Natural killer cell (primary cell): ENCODE measurements around the gene DNA2. TPM values are rescaled to one million over a fixed set of nuclear protein-coding genes. Genes with fewer than 3 reads are reported as not detected.

Source experiments
- ATAC-seq, 3 donors: fragments of 150-1000 bp in 2 of 3; fragments of 200-7000 bp in 1 of 3; cut with Tn5 transposase; 1 replicate in 1 of 3; 2 replicates in 2 of 3; pipeline ENCODE4 v1.10.0; 2021; ENCODE audit warnings: mild to moderate bottlenecking in 2 of 3, moderate library complexity in 2 of 3
- DNase-seq, 2 donors: peaks; one replicate each; pipeline versions ENCODE4 v3.0.0 to v3.0.0-alpha.2; 2013 to 2021; ENCODE audit warnings: mixed read lengths in 1 of 2
- H3K27ac ChIP-seq: one replicate; pipeline ENCODE4 v1.5.1; 2013; ENCODE audit warnings: mild to moderate bottlenecking, low read length
- H3K27me3 ChIP-seq: one replicate; pipeline ENCODE4 v1.6.1; 2013; ENCODE audit warnings: low read length; ENCODE audit not compliant: control insufficient read depth, insufficient read depth
- H3K36me3 ChIP-seq: one replicate; pipeline ENCODE4 v1.6.1; 2013; ENCODE audit warnings: low read length; ENCODE audit not compliant: control insufficient read depth, insufficient read depth
- H3K4me1 ChIP-seq: one replicate; pipeline ENCODE4 v1.6.1; 2013; ENCODE audit warnings: low read length; ENCODE audit not compliant: control insufficient read depth, insufficient read depth
- H3K4me3 ChIP-seq: one replicate; pipeline ENCODE4 v1.5.1; 2013; ENCODE audit warnings: low read length
- H3K9me3 ChIP-seq: one replicate; pipeline ENCODE4 v1.6.1; 2013; ENCODE audit warnings: low read length; ENCODE audit not compliant: control insufficient read depth, insufficient read depth
- H3K27ac Mint-ChIP-seq, 2 donors: one replicate each; pipeline ENCODE4 v1.8.0; 2022; ENCODE audit warnings: mild to moderate bottlenecking in 2 of 2, mixed read lengths in 2 of 2, moderate library complexity in 1 of 2
- H3K27me3 Mint-ChIP-seq, 2 donors: one replicate each; pipeline ENCODE4 v1.8.0; 2022; ENCODE audit warnings: low read depth in 2 of 2, mixed read lengths in 2 of 2
- H3K36me3 Mint-ChIP-seq: one replicate; pipeline ENCODE4 v1.8.0; 2022; ENCODE audit warnings: mixed read lengths
- H3K4me1 Mint-ChIP-seq, 2 donors: one replicate each; pipeline ENCODE4 v1.8.0; 2022; ENCODE audit warnings: mixed read lengths in 2 of 2
- H3K4me3 Mint-ChIP-seq: one replicate; pipeline ENCODE4 v1.8.0; 2022; ENCODE audit warnings: mild to moderate bottlenecking, moderate library complexity, mixed read lengths
- H3K9me3 Mint-ChIP-seq, 2 donors: one replicate each; pipeline ENCODE4 v1.8.0; 2022; ENCODE audit warnings: mixed read lengths in 2 of 2
- WGBS: methylation state at CpG from one replicate; pipeline ENCODE4 v1.1.7; 2013; ENCODE audit warnings: missing lambda C conversion rate; ENCODE audit not compliant: insufficient coverage; 5-methylcytosine and 5-hydroxymethylcytosine counted together
- intact Hi-C: fragments of 100-400 bp; cut with micrococcal nuclease; formaldehyde crosslinking; loops from one replicate; pipeline ENCODE4 v1.14.2; 2022
- total RNA-seq, 4 donors: library from RNA; stranded (reverse); fragments of 120-200 nt in 1 of 4; gene quantifications; one replicate each; pipeline versions ENCODE4 v1.2.3 to v1.2.4, GENCODE V29; 2013 to 2022
- TF ChIP-seq, protein P1 (sequence below): fragments of 200-600 bp; IDR thresholded peaks from one replicate; pipeline ENCODE4 v1.8.0; 2022; ENCODE audit warnings: antibody characterized with exemption

Gene DNA2
- total RNA-seq, 3 donors from 2014 or later (not counting 1 experiment from before 2014, with no cell fraction given): 7.7 to 9.9 (median 8.6) TPM

DNA sequence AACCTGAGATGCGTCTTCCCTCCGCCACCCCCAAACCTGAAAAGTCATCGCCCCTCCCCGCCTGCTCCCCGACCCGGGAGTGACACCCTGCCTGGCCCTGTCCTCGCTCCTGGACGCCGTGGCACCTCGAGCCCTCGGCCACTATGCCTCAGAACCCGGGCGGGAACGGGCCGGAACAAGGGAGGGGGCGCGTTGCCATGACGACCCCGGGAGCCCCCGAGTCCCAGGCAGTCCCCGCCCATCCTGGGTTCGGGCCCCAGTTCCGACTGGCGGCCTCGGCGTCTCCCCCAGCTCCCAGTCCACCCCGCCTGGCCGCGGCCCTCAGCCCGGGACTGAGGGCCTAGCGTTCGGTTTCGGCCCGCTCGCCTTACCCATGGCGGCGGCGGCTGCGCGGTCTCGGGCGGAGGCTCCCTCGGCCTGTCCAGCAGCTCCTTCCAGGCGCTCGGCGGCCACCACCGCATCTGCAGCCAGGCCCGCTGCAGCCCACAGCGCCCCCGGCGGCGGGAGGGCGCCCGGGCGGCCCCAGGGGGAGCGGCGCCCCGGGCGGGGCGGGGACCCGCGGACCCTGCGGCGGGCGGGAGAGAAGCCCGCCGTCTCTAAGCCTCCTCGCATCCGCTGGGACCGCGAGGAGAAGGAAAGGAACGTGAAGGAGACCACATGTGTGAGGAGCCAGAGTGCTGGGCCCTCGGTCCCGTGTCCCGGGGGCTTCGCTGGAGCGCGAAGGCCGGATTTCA lies 64.8 kb downstream of the DNA2 start, which contains the start of gene RUFY2:
Gene RUFY2 (minus strand): TSS at position 463 of the 734 bp plus-strand sequence. CDS start 88 bp downstream, at position 375.
- Mint-ChIP-seq H3K4me3 (peak within 1 kb of the TSS; percentile 93), H3K36me3 (no peaks in the 10 kb centered on the region), H3K27ac (peak within 1 kb of the TSS; percentile 65 to 91), H3K9me3 (no peaks in the 10 kb centered on the region), H3K4me1 (peaks cover 20 to 21% of the 10 kb centered on the region in 2 donors), H3K27me3 (no peaks in the 10 kb centered on the region)
- Histone ChIP-seq H3K27ac (peak within 1 kb of the TSS; percentile 59), H3K9me3 (no peaks in the 10 kb centered on the region), H3K4me1 (peaks cover 12% of the 10 kb centered on the region), H3K36me3 (no peaks in the 10 kb centered on the region), H3K4me3 (peak within 1 kb of the TSS; percentile 96), H3K27me3 (no peaks in the 10 kb centered on the region)
- TF ChIP-seq, protein P1, sequence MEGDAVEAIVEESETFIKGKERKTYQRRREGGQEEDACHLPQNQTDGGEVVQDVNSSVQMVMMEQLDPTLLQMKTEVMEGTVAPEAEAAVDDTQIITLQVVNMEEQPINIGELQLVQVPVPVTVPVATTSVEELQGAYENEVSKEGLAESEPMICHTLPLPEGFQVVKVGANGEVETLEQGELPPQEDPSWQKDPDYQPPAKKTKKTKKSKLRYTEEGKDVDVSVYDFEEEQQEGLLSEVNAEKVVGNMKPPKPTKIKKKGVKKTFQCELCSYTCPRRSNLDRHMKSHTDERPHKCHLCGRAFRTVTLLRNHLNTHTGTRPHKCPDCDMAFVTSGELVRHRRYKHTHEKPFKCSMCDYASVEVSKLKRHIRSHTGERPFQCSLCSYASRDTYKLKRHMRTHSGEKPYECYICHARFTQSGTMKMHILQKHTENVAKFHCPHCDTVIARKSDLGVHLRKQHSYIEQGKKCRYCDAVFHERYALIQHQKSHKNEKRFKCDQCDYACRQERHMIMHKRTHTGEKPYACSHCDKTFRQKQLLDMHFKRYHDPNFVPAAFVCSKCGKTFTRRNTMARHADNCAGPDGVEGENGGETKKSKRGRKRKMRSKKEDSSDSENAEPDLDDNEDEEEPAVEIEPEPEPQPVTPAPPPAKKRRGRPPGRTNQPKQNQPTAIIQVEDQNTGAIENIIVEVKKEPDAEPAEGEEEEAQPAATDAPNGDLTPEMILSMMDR: peak; percentile 88
- ATAC-seq: peak; percentile 95 to 98 (median 97)
- intact Hi-C loops: loop anchor here (2.0 kb wide), 1 partner anchor 76 kb away; no protein-coding TSS in a partner anchor
- peak; percentile 81 to 86 for DNase-seq
- 0% methylated on average over 79 of the region's 79 CpGs for WGBS

DNA sequence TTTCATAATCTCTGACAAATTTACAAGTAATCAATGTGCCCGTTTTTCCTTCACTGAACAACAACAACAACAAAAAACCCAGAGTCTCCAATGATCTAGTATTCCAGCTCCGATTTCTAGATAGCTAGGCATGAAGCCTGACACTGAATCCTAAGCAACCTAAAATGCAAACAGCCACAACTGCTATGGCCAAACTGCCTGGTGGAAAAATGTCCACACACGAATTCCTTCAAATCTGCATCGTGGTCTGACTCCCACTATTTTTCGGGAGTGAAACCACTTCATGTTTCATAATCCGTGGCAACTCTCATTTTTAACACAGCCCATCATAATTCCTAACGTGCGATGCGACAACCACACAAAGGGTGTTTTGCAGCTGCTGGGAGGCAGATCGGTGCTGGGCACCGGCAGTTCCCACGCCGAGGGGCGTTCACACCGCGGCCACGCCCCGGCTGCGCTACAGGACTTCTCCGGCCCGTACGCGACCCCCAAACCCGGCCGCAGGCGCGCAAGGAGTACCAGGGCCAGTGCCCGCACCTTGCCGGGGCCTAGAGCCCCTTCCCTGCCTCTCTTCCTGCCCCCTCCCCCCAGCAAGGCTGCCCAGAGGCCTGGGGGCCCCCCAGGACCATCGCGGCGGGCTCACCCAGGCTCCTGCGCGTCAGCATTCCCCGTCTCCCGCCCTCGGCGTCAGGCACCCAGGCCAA lies 65.5 kb downstream of the DNA2 start:
- H3K9me3 Mint-ChIP-seq: no peaks in the 10 kb centered on the region
- H3K4me3 Mint-ChIP-seq: peak overlapping the region; percentile 93
- H3K27ac Mint-ChIP-seq: peak overlapping the region; percentile 65 to 91
- DNase-seq (peak; percentile 20 to 49), ATAC-seq (peak; percentile 9 to 15 (median 11))
- H3K27me3 Mint-ChIP-seq: no peaks in the 10 kb centered on the region
- peaks cover 20 to 21% of the 10 kb centered on the region in 2 donors for H3K4me1 Mint-ChIP-seq
- Histone ChIP-seq H3K27ac (peak overlapping the region; percentile 59), H3K4me1 (peaks cover 12% of the 10 kb centered on the region), H3K27me3 (no peaks in the 10 kb centered on the region), H3K9me3 (no peaks in the 10 kb centered on the region), H3K4me3 (peak overlapping the region; percentile 96), H3K36me3 (peaks cover 3% of the 10 kb centered on the region)
- intact Hi-C loops: loop anchor here (2.0 kb wide), 1 partner anchor 75 kb away; no protein-coding TSS in a partner anchor
- H3K36me3 Mint-ChIP-seq: no peaks in the 10 kb centered on the region
- TF ChIP-seq, protein P1: no peak
- 1% methylated on average over 38 of the region's 38 CpGs for WGBS

DNA sequence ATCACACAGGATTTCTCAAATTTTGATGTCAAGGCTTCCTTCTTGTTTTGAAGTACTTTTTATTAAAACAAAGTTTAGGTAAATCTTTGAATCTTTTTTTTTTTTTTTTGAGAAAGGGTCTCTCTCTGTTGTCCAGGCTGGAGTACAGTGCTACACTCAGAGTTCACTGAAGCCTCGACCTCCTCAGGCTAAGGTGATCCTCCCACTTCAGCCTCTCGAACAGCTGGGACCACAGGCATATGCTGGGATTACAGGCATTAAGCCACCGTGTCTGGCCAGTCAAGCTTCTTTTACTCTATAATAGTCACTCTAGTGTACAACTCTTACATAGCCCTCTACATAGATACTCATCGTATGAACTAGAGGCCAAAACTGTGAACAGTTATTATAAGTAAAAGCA lies 68.1 kb downstream of the DNA2 start:
- Histone ChIP-seq H3K4me3 (no peak overlapping the region), H3K9me3 (no peaks in the 10 kb centered on the region), H3K36me3 (peaks cover 10% of the 10 kb centered on the region), H3K4me1 (peaks cover 12% of the 10 kb centered on the region), H3K27me3 (no peaks in the 10 kb centered on the region), H3K27ac (no peak overlapping the region)
- 95% methylated on average over 3 of the region's 4 CpGs for WGBS
- no peak for DNase-seq
- peaks cover 20 to 21% of the 10 kb centered on the region in 2 donors for H3K4me1 Mint-ChIP-seq
- no peaks in the 10 kb centered on the region for H3K36me3 Mint-ChIP-seq
- no peak overlapping the region for H3K27ac Mint-ChIP-seq
- no peaks in the 10 kb centered on the region for H3K9me3 Mint-ChIP-seq
- TF ChIP-seq, protein P1: no peak
- no peak for ATAC-seq
- no peaks in the 10 kb centered on the region for H3K27me3 Mint-ChIP-seq
- intact Hi-C loops: no loop called here
- H3K4me3 Mint-ChIP-seq: no peak overlapping the region
